ENCODE measurements around the gene OOSP3.

DNA sequence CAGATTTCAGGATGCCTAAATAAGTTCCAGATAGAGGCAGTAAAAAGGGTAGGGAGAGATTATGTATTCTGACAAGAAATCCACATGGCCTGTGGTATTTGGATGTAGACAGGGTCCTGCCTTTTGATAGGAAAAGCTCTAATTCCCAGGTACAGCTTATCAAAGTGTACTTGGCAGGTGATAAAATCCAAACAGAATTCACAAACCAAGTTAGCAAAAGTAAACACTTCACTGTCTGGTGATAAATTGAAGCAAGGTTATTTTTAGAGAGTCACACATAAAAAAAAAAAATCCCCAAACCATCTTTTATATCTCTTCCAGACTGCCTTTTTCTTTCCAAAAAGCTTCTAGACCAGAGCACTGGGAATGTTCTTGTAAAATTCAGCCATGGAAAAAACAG lies 39.0 kb upstream of the OOSP3 start:
- TF ChIP-seq, protein P1, sequence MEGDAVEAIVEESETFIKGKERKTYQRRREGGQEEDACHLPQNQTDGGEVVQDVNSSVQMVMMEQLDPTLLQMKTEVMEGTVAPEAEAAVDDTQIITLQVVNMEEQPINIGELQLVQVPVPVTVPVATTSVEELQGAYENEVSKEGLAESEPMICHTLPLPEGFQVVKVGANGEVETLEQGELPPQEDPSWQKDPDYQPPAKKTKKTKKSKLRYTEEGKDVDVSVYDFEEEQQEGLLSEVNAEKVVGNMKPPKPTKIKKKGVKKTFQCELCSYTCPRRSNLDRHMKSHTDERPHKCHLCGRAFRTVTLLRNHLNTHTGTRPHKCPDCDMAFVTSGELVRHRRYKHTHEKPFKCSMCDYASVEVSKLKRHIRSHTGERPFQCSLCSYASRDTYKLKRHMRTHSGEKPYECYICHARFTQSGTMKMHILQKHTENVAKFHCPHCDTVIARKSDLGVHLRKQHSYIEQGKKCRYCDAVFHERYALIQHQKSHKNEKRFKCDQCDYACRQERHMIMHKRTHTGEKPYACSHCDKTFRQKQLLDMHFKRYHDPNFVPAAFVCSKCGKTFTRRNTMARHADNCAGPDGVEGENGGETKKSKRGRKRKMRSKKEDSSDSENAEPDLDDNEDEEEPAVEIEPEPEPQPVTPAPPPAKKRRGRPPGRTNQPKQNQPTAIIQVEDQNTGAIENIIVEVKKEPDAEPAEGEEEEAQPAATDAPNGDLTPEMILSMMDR (IDR thresholded peaks at IDR 0.05; ENCODE audit: low read depth, low read length), result no peak
- no peak for TF ChIP-seq EZH2phosphoT487 (IDR thresholded peaks at IDR 0.05; ENCODE audit: low read depth)

All from OCI-LY3 (cell line).